NCI-H128 (cell line): Measurements from ENCODE around the gene PLAC8.
"Not testable (repeated sequence)": the region's sequence is repeated elsewhere in the genome, so short reads cannot be mapped to it uniquely, and the experiment has no call there.

Experiments
- DNase-seq: peaks from one replicate; lab custom pipeline; 2025; ENCODE audit not compliant: unreplicated experiment; lab: John Stamatoyannopoulos, UW

The PLAC8 gene

DNA sequence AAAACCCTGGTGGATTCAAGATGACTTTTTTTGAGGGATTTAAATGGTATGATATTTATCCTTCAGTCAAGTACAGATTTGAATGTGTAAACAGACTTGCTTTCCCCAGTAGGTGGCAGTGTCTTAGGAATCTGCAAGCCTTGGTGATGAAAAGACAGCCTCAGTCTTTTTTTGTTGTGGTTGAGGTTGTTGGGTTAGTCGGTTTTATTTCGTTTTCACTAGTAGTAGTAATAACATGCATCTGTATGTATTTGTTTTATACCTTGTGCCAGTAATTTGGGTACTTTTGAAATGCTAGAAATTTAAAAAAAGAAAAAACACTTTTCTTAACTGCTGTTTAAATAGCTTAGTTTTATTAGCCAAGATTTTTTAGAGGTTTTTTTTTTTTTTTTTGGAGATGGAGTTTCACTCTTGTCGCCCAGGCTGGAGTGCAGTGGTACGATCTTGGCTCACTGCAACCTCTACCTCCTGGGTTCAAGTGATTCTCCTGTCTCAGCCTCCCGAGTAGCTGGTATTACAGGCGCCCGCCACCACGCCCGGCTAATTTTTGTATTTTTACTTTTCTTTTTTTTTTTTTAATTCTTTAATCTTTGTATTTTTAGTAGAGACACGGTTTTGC is 40.3 kb downstream of the PLAC8 start:
- no peak for DNase-seq

- DNase-seq, result no peak
Measured at GRCh38 chr4:83071116-83071515, 43.4 kb downstream of the PLAC8 start.

GRCh38 chr4:83067058-83067639 is 47.4 kb downstream of the PLAC8 start:
- DNase-seq, result no peak

DNA sequence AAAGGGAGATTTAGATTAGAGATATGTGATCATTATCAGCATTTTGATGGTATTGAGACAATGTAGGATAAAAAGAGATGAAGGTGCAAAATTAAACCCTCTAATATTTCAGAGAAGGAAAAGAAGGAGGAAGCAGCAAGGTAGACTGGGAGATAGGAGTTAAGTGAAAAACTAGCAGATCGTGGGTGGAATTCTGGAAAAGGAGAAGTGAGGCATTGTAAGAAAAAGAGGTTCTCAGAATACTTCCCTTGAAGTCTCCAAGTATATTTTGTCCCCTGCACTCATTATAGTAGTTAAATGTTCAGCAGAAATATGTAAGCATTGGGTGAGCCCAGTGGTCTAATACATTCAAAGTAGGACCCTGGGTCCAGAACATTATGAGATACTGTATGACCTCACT is 49.3 kb downstream of the PLAC8 start:
- no peak for DNase-seq

DNA sequence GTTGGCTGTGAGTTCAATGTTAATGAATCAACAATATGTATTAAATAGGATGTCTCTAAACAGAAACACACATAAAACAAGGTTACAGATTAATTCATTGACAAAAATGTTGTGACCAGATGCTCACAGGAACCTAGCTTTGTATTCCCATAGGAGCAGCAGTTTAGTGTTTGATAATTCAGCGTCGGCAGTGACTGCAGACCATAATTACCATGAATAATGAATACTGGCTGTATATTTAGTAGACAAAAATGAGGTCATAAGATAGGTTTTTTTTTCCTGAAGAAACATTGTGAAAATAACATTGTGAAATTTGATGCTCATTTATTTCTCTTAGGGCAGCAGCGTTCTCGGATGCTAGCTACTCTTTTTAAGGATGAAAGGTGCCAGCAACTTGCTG is 51.8 kb downstream of the PLAC8 start:
- DNase-seq, result no peak

- no peak for DNase-seq
Measured at GRCh38 chr4:83054928-83055327, 59.6 kb downstream of the PLAC8 start.

DNA sequence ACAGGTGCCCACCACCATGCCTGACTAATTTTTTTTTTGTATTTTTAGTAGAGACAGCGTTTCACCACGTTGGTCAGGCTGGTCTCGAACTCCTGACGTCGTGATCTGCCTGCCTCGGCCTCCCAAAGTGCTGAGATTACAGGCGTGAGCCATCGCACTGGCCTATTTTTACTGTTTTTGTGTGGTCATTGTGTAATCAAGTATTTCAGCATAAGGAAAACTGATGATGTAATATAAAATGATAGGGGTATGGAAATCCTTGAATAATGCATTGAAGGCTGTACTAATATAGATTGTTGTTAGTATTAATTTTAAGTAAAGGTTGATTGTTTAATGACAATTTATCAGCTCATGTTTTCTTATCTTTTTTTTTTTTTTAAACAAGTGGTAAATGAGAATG is 65.7 kb downstream of the PLAC8 start:
- DNase-seq, result not testable (repeated sequence)

GRCh38 chr4:83046693-83047473 is 67.6 kb downstream of the PLAC8 start:
- DNase-seq, result no peak

DNA sequence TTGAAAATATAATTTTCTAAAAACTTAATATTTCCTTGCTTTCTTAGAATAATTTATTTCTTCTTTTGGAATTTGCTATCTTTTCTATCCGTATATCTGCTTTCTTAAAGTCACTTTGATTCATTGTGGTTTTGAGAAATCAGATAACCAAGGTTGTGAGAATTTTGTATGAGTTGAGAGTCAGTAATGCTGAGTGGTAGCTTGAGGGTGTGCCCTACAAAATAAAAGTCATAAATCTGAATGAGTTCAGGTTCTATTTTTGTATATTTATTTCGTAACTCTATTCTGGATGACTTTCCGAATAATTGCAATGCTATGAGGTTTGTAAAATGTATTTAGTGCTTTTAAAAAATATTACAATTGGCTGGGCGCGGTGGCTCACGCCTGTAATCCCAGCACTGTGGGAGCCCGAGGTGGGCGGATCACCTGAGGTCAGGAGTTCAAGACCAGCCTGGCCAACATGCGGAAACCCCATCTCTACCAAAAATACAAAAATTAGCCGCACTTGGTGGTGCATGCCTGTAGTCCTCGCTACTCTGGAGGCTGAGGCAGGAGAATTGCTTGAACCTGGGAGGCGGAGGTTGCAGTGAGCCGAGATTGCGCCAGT is 70.6 kb downstream of the PLAC8 start:
- DNase-seq, result no peak

DNA sequence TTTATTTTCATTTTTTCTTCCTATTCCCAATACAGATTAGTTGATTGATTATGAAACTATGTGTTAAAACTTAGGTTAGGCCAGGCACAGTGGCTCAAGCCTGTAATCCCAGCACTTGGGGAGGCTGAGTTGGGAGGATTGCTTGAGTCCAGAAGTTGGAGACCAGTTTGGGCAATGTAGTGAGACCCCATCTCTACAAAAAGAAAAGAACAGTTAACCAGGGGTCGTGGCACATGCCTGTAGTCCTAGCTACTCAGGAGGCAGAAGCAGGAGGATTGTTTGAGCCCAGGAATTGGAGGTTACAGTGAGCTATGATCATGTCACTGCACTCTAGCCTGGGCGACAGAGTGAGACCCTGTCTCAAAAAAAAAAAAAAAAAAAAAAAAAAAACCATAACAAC is 71.4 kb downstream of the PLAC8 start:
- not testable (repeated sequence) for DNase-seq

- DNase-seq, result no peak
Measured at GRCh38 chr4:83040269-83040668, 74.3 kb downstream of the PLAC8 start.
